ENCODE results near the gene XXYLT1.
"Not testable (repeated sequence)": the region's sequence is repeated elsewhere in the genome, so short reads cannot be mapped to it uniquely, and the experiment has no call there.

XXYLT1 gene

DNA sequence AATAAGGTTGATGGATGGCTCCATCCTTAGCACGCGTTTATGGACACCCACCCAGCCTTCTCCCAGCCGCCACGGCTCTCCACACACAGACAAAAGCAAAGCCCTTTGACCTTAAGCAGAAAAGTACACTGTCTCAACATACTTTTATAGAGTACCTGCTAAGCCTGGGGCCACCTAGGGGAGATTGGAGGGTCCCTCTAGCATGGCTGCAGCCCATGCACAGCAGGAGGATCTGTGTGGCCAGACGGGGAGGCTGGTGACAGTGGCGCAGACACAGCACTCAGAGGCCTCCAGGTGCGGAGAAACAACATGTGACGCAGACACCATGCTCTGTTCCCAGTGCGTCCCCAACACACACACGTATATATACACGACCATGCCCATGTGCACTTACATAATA is 174.9 kb downstream of the XXYLT1 start:
- CTCF ChIA-PET = no interaction called here
- POLR2A ChIA-PET = no interaction called here
- TF ChIP-seq ZNF384 (IDR thresholded peaks at IDR 0.05) = no peak
- TF ChIP-seq CTBP1 (IDR thresholded peaks at IDR 0.05; ENCODE audit: borderline replicate concordance) = no peak
- no peak for TF ChIP-seq FOXA1 (IDR thresholded peaks at IDR 0.05)
- TF ChIP-seq FOXK2 (IDR thresholded peaks at IDR 0.05) = no peak
- no peak for TF ChIP-seq ELF4 (IDR thresholded peaks at IDR 0.05)
- TF ChIP-seq FOXM1 (IDR thresholded peaks at IDR 0.05; ENCODE audit: borderline replicate concordance) = no peak
- TF ChIP-seq SP1 (IDR thresholded peaks at IDR 0.05) = no peak
- TF ChIP-seq PKNOX1 (IDR thresholded peaks at IDR 0.05) = no peak
- no peak for TF ChIP-seq TARDBP (IDR thresholded peaks at IDR 0.05)
- TF ChIP-seq L3MBTL2 (conservative IDR thresholded peaks at IDR 0.05) = no peak
- TF ChIP-seq BHLHE40 (IDR thresholded peaks at IDR 0.05; ENCODE audit: borderline replicate concordance) = no peak
- TF ChIP-seq HDGF (IDR thresholded peaks at IDR 0.05; ENCODE audit: borderline replicate concordance) = no peak
- no peak for TF ChIP-seq SUZ12 (IDR thresholded peaks at IDR 0.05)
- no peak for TF ChIP-seq ARNT (IDR thresholded peaks at IDR 0.05)
- TF ChIP-seq NFRKB (IDR thresholded peaks at IDR 0.05) = no peak
- TF ChIP-seq LEF1 (IDR thresholded peaks at IDR 0.05; ENCODE audit: borderline replicate concordance) = no peak
- no peak for DNase-seq (ENCODE audit: extremely low spot score)

GRCh38 chr3:195095704-195096036 is 175.3 kb downstream of the XXYLT1 start:
- ChIA-PET POLR2A (no interaction called here), CTCF (no interaction called here)
- TF ChIP-seq ELF4 (IDR thresholded peaks at IDR 0.05) (no peak), TARDBP (IDR thresholded peaks at IDR 0.05) (no peak), PKNOX1 (IDR thresholded peaks at IDR 0.05) (no peak), SP1 (IDR thresholded peaks at IDR 0.05) (no peak), BHLHE40 (IDR thresholded peaks at IDR 0.05; ENCODE audit: borderline replicate concordance) (no peak), CTBP1 (IDR thresholded peaks at IDR 0.05; ENCODE audit: borderline replicate concordance) (no peak), ARNT (IDR thresholded peaks at IDR 0.05) (no peak), ZNF384 (IDR thresholded peaks at IDR 0.05) (no peak), FOXM1 (IDR thresholded peaks at IDR 0.05; ENCODE audit: borderline replicate concordance) (no peak), FOXK2 (IDR thresholded peaks at IDR 0.05) (no peak), SUZ12 (IDR thresholded peaks at IDR 0.05) (no peak), L3MBTL2 (conservative IDR thresholded peaks at IDR 0.05) (no peak), LEF1 (IDR thresholded peaks at IDR 0.05; ENCODE audit: borderline replicate concordance) (no peak), FOXA1 (IDR thresholded peaks at IDR 0.05) (no peak), NFRKB (IDR thresholded peaks at IDR 0.05) (no peak), HDGF (IDR thresholded peaks at IDR 0.05; ENCODE audit: borderline replicate concordance) (no peak)
- no peak for DNase-seq (ENCODE audit: extremely low spot score)

DNA sequence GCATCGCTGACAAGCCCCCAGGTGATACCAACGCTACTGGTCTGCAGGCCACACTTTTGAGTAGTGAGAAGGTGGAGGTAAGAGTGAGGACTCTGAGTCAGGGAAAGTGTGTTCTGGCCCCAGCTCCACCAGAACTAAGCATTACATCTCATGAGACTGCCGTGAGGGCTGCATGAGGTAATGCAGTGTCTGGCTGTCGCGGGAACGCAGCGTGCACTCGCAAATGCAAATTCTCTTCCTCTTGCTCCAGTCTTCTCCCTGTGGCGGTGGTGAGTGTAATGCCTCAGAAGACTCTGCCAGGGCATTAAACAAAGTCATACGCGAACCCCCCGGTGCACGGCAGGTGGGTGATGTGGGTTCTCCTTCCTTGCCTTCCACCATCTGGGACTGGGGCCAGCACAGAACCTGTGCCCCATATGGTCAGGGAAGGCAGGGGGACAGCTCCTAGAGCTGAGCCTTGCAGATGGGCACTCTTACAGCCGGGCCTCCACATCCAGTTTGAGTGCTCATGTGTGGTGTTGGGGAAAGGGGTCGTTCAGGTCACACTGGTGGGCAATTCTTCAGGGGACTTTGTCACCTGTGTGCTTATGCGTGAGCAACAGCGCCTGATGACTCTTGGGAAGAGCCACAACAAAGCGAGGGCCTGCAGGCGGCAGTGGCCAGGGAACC is 175.8 kb downstream of the XXYLT1 start:
- CTCF ChIA-PET = no interaction called here
- no peak for DNase-seq (ENCODE audit: extremely low spot score)
- POLR2A ChIA-PET = no interaction called here
- no peak for TF ChIP-seq ZNF384 (IDR thresholded peaks at IDR 0.05)
- TF ChIP-seq ELF4 (IDR thresholded peaks at IDR 0.05) = no peak
- TF ChIP-seq SUZ12 (IDR thresholded peaks at IDR 0.05) = no peak
- TF ChIP-seq CTBP1 (IDR thresholded peaks at IDR 0.05; ENCODE audit: borderline replicate concordance) = no peak
- no peak for TF ChIP-seq SP1 (IDR thresholded peaks at IDR 0.05)
- TF ChIP-seq L3MBTL2 (conservative IDR thresholded peaks at IDR 0.05) = no peak
- TF ChIP-seq HDGF (IDR thresholded peaks at IDR 0.05; ENCODE audit: borderline replicate concordance) = no peak
- no peak for TF ChIP-seq ARNT (IDR thresholded peaks at IDR 0.05)
- TF ChIP-seq PKNOX1 (IDR thresholded peaks at IDR 0.05) = no peak
- TF ChIP-seq FOXK2 (IDR thresholded peaks at IDR 0.05) = no peak
- no peak for TF ChIP-seq FOXA1 (IDR thresholded peaks at IDR 0.05)
- no peak for TF ChIP-seq LEF1 (IDR thresholded peaks at IDR 0.05; ENCODE audit: borderline replicate concordance)
- TF ChIP-seq TARDBP (IDR thresholded peaks at IDR 0.05) = no peak

- POLR2A ChIA-PET = no interaction called here
- TF ChIP-seq SP1 (IDR thresholded peaks at IDR 0.05) = no peak
- TF ChIP-seq CTBP1 (IDR thresholded peaks at IDR 0.05; ENCODE audit: borderline replicate concordance) = no peak
- TF ChIP-seq TARDBP (IDR thresholded peaks at IDR 0.05) = no peak
- no peak for TF ChIP-seq FOXM1 (IDR thresholded peaks at IDR 0.05; ENCODE audit: borderline replicate concordance)
- TF ChIP-seq PKNOX1 (IDR thresholded peaks at IDR 0.05) = no peak
- TF ChIP-seq NFRKB (IDR thresholded peaks at IDR 0.05) = no peak
- no peak for TF ChIP-seq FOXA1 (IDR thresholded peaks at IDR 0.05)
- TF ChIP-seq SUZ12 (IDR thresholded peaks at IDR 0.05) = no peak
- TF ChIP-seq HDGF (IDR thresholded peaks at IDR 0.05; ENCODE audit: borderline replicate concordance) = no peak
- no peak for DNase-seq (ENCODE audit: extremely low spot score)
- CTCF ChIA-PET = no interaction called here
Measured at GRCh38 chr3:195094191-195094921, 176.6 kb downstream of the XXYLT1 start.

DNA sequence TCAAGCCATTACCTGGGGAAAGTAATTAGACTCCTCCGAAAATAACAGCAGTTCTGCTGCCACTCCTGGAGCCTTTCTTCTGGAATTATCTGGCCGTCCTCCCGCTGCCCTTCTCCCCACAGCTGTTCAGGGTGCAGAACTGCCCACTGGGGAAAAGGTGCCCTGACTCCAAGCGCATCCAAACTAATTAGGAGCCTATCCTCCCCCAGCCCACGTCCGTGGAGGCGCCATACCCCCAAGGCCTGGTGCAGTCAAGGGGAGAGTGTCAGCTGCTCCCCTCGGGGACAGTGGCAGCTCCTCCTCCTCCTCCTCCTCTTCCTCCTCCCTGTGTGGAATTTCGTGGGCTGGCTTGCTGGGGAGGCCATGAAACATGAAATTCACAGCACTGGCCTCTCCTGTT is 177.2 kb downstream of the XXYLT1 start:
- TF ChIP-seq NFRKB (IDR thresholded peaks at IDR 0.05) (no peak), BHLHE40 (IDR thresholded peaks at IDR 0.05; ENCODE audit: borderline replicate concordance) (no peak), SP1 (IDR thresholded peaks at IDR 0.05) (no peak), L3MBTL2 (conservative IDR thresholded peaks at IDR 0.05) (no peak), TARDBP (IDR thresholded peaks at IDR 0.05) (no peak), FOXA1 (IDR thresholded peaks at IDR 0.05) (no peak), HDGF (IDR thresholded peaks at IDR 0.05; ENCODE audit: borderline replicate concordance) (no peak), FOXM1 (IDR thresholded peaks at IDR 0.05; ENCODE audit: borderline replicate concordance) (no peak), LEF1 (IDR thresholded peaks at IDR 0.05; ENCODE audit: borderline replicate concordance) (no peak), PKNOX1 (IDR thresholded peaks at IDR 0.05) (no peak), ELF4 (IDR thresholded peaks at IDR 0.05) (no peak), FOXK2 (IDR thresholded peaks at IDR 0.05) (no peak), ZNF384 (IDR thresholded peaks at IDR 0.05) (no peak), SUZ12 (IDR thresholded peaks at IDR 0.05) (no peak)
- ChIA-PET CTCF (no interaction called here), POLR2A (no interaction called here)
- DNase-seq (ENCODE audit: extremely low spot score) = no peak

DNA sequence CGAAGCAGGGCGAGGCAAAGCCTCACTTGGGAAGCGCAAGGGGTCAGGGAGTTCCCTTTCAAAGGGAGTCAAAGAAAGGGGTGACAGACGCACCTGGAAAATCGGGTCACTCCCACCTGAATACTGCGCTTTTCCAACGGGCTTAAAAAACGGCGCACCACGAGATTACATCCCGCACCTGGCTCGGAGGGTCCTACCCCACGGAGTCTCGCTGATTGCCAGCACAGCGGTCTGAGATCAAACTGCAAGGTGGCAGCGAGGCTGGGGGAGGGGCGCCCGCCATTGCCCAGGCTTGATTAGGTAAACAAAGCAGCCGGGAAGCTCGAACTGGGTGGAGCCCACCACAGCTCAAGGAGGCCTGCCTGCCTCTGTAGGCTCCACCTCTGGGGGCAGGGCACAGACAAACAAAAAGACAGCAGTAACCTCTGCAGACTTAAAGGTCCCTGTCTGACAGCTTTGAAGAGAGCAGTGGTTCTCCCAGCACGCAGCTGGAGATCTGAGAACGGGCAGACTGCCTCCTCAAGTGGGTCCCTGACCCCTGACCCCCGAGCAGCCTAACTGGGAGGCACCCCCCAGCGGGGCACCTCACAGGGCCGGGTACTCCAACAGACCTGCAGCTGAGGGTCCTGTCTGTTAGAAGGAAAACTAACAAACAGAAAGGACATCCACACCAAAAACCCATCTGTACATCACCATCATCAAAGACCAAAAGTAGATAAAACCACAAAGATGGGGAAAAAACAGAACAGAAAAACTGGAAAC is 182.9 kb downstream of the XXYLT1 start:
- POLR2A ChIA-PET; CTCF ChIA-PET; DNase-seq (ENCODE audit: extremely low spot score): not testable (repeated sequence)

All from HEK293T (cell line).